Keratinocyte (primary cell): ENCODE data around the gene RNF212.

Experiments used
- CTCF ChIP-seq, 3 experiments: IDR thresholded peaks in 1 of 3; conservative IDR thresholded peaks in 1 of 3; optimal IDR thresholded peaks in 1 of 3; 2 replicates in 2 of 3; 3 replicates in 1 of 3; pipeline versions ENCODE3 to v1.5.1; 2011; ENCODE audit warnings: low read length in 3 of 3, mild to moderate bottlenecking in 3 of 3, moderate library complexity in 2 of 3, control low read depth in 1 of 3, inconsistent platforms in 1 of 3; ENCODE audit not compliant: insufficient read depth in 2 of 3; ENCODE audit errors: extremely low read depth in 1 of 3
- EZH2 ChIP-seq: IDR thresholded peaks from one replicate; pipeline ENCODE4 v1.6.1; 2012; ENCODE audit warnings: inconsistent platforms, mild to moderate bottlenecking, low read length, moderate library complexity

- TF ChIP-seq CTCF (optimal IDR thresholded peaks at IDR 0.05 in 1 of 3, IDR thresholded peaks at IDR 0.05 in 1 of 3, conservative IDR thresholded peaks at IDR 0.05 in 1 of 3; ENCODE audit: extremely low read depth in 1 of 3, insufficient read depth in 2 of 3, low read length in 3 of 3) (no peak), EZH2 (no peak)
These were observed 38.2 kb upstream of the RNF212 start for GRCh38 chr4:1151541-1151940.
